MM.1S (cell line): ENCODE results near the gene OLFML2A.

ENCODE experiments used
- DNase-seq: peaks from one replicate; pipeline ENCODE4 v3.0.0-alpha.2; 2015
- H2AFZ ChIP-seq: fragments of 300-600 bp; sonication (generic); 2 replicates; pipeline ENCODE4 v1.6.0; 2016; ENCODE audit warnings: antibody characterized with exemption, low read length
- H3F3A ChIP-seq: fragments of 300-600 bp; sonication (generic); 2 replicates; pipeline ENCODE4 v1.6.1; 2016; ENCODE audit warnings: mild to moderate bottlenecking, antibody characterized with exemption, low read length, moderate library complexity, mixed read lengths; ENCODE audit not compliant: insufficient read depth
- H3K27ac ChIP-seq: fragments of 300-600 bp; sonication (generic); 2 replicates; pipeline ENCODE4 v1.5.1; 2016; ENCODE audit warnings: mild to moderate bottlenecking, low read length
- H3K27me3 ChIP-seq: fragments of 300-600 bp; sonication (generic); replicated peaks from 2 replicates; pipeline ENCODE4 v1.6.0; 2016; ENCODE audit warnings: low read length; ENCODE audit not compliant: insufficient read depth
- H3K36me3 ChIP-seq: fragments of 300-600 bp; sonication (generic); replicated peaks from 2 replicates; pipeline ENCODE4 v1.6.1; 2016; ENCODE audit warnings: mild to moderate bottlenecking, low read length, mixed read lengths; ENCODE audit not compliant: insufficient read depth
- H3K4me1 ChIP-seq: fragments of 300-600 bp; sonication (generic); 2 replicates; pipeline ENCODE4 v1.6.1; 2016; ENCODE audit warnings: low read length, mixed read lengths
- H3K4me2 ChIP-seq: fragments of 300-600 bp; sonication (generic); 2 replicates; pipeline ENCODE4 v1.6.0; 2016; ENCODE audit warnings: low read depth, low read length
- H3K4me3 ChIP-seq: fragments of 300-600 bp; sonication (generic); 2 replicates; pipeline ENCODE4 v1.5.1; 2016; ENCODE audit warnings: low read length, mixed read lengths
- H3K79me2 ChIP-seq: fragments of 300-600 bp; sonication (generic); 2 replicates; pipeline ENCODE4 v1.6.1; 2016; ENCODE audit warnings: mixed run types, low read length, mixed read lengths
- H3K9ac ChIP-seq: fragments of 300-600 bp; sonication (generic); 2 replicates; pipeline ENCODE4 v1.6.1; 2016; ENCODE audit warnings: low read length, mixed read lengths
- H3K9me2 ChIP-seq: fragments of 300-600 bp; sonication (generic); replicated peaks from 2 replicates; pipeline ENCODE4 v1.6.1; 2016; ENCODE audit warnings: mild to moderate bottlenecking, low read length, mixed read lengths; ENCODE audit not compliant: insufficient read depth
- H3K9me3 ChIP-seq: fragments of 300-600 bp; sonication (generic); replicated peaks from 2 replicates; pipeline ENCODE4 v1.6.1; 2016; ENCODE audit warnings: mild to moderate bottlenecking, low read length, mixed read lengths; ENCODE audit not compliant: insufficient read depth
- H4K20me1 ChIP-seq: fragments of 300-600 bp; sonication (generic); 2 replicates; pipeline ENCODE4 v1.6.1; 2016; ENCODE audit warnings: mild to moderate bottlenecking, low read length, moderate library complexity, mixed read lengths; ENCODE audit not compliant: insufficient read depth
- CTCF ChIP-seq: fragments of 300-600 bp; sonication (generic); IDR thresholded peaks from 2 replicates; pipeline ENCODE4 v1.5.1; 2016; ENCODE audit warnings: antibody characterized with exemption, low read length, mixed read lengths
- EZH2 ChIP-seq: fragments of 300-600 bp; sonication (generic); optimal IDR thresholded peaks from 2 replicates; pipeline ENCODE3; 2017; ENCODE audit warnings: low read depth, mild to moderate bottlenecking, antibody characterized with exemption, low read length, mixed read lengths
- EZH2phosphoT487 ChIP-seq: fragments of 300-600 bp; sonication (generic); IDR thresholded peaks from 2 replicates; pipeline ENCODE4 v1.6.1; 2018; ENCODE audit warnings: antibody characterized with exemption, low read length

OLFML2A gene

GRCh38 chr9:124794902-124795491 is 18.1 kb downstream of the OLFML2A start:
- Histone ChIP-seq H3K4me2 (no peak overlapping the region), H3K36me3 (no peaks in the 10 kb centered on the region), H4K20me1 (no peaks in the 10 kb centered on the region), H3K9me3 (no peaks in the 10 kb centered on the region), H3K27ac (no peak overlapping the region), H3K4me1 (no peaks in the 10 kb centered on the region), H3K79me2 (no peaks in the 10 kb centered on the region), H3K4me3 (no peak overlapping the region), H3K9me2 (no peaks in the 10 kb centered on the region), H3K27me3 (no peaks in the 10 kb centered on the region), H2AFZ (no peak overlapping the region), H3F3A (no peaks in the 10 kb centered on the region), H3K9ac (no peak overlapping the region)
- TF ChIP-seq EZH2 = no peak
- no peak for DNase-seq

GRCh38 chr9:124795881-124796431 is 19.0 kb downstream of the OLFML2A start:
- Histone ChIP-seq H3F3A (no peaks in the 10 kb centered on the region), H3K27me3 (no peaks in the 10 kb centered on the region), H3K36me3 (no peaks in the 10 kb centered on the region), H3K4me3 (no peak overlapping the region), H3K9me2 (no peaks in the 10 kb centered on the region), H3K27ac (no peak overlapping the region), H3K9ac (no peak overlapping the region), H3K4me2 (no peak overlapping the region), H2AFZ (no peak overlapping the region), H3K9me3 (no peaks in the 10 kb centered on the region), H3K79me2 (no peaks in the 10 kb centered on the region), H4K20me1 (no peaks in the 10 kb centered on the region), H3K4me1 (no peaks in the 10 kb centered on the region)
- TF ChIP-seq CTCF = no peak
- TF ChIP-seq EZH2 = no peak
- TF ChIP-seq EZH2phosphoT487 = no peak
- no peak for DNase-seq

- H3K27ac ChIP-seq = no peak overlapping the region
- H3K4me2 ChIP-seq = no peak overlapping the region
- H4K20me1 ChIP-seq = no peaks in the 10 kb centered on the region
- H3K4me3 ChIP-seq = no peak overlapping the region
- H3K4me1 ChIP-seq = no peaks in the 10 kb centered on the region
- no peaks in the 10 kb centered on the region for H3F3A ChIP-seq
- no peak overlapping the region for H2AFZ ChIP-seq
- TF ChIP-seq EZH2 = no peak
- no peak for TF ChIP-seq CTCF
- no peak for TF ChIP-seq EZH2phosphoT487
- no peaks in the 10 kb centered on the region for H3K9me3 ChIP-seq
- H3K9me2 ChIP-seq = no peaks in the 10 kb centered on the region
- no peak for DNase-seq
- H3K79me2 ChIP-seq = no peaks in the 10 kb centered on the region
- H3K27me3 ChIP-seq = no peaks in the 10 kb centered on the region
- H3K36me3 ChIP-seq = no peaks in the 10 kb centered on the region
- H3K9ac ChIP-seq = no peak overlapping the region
Observed at GRCh38 chr9:124797343-124798103, 20.6 kb downstream of the OLFML2A start.
